ENCODE measurements around the gene ASB15.

ASB15 gene

GRCh38 chr7:123555484-123555883 lies 46.1 kb upstream of the ASB15 start:
- Histone ChIP-seq H3K4me2 (ENCODE audit: low read length) (no peak overlapping the region), H3K79me2 (ENCODE audit: control insufficient read depth, insufficient read depth, low read length, poor library complexity) (peaks cover 3% of the 10 kb centered on the region), H3K9me3 (ENCODE audit: insufficient read depth, low read depth, low read length) (peaks cover 2% of the 10 kb centered on the region), H3K4ac (ENCODE audit: low read depth, low read length) (no peak overlapping the region), H3K4me3 (ENCODE audit: low read depth, low read length) (no peak overlapping the region), H3K23ac (ENCODE audit: low read length) (no peak overlapping the region), H4K91ac (ENCODE audit: low read depth, low read length) (no peak overlapping the region), H2BK5ac (ENCODE audit: low read depth, low read length, poor library complexity) (no peak overlapping the region), H4K8ac (ENCODE audit: low read depth, low read length) (no peak overlapping the region), H3K36me3 (ENCODE audit: control insufficient read depth in 1 of 2, insufficient read depth in 2 of 2, low read length in 2 of 2) (peaks cover 4 to 9% of the 10 kb centered on the region in 2 experiments), H3K18ac (ENCODE audit: low read length) (no peak overlapping the region), H4K12ac (ENCODE audit: low read depth, low read length) (no peak overlapping the region), H3K79me1 (ENCODE audit: low read length) (peaks cover 5% of the 10 kb centered on the region), H2AFZ (ENCODE audit: insufficient read depth, low read length, poor library complexity) (no peak overlapping the region), H3K27ac (ENCODE audit: low read depth, low read length) (no peak overlapping the region), H2AK5ac (ENCODE audit: low read length) (no peak overlapping the region), H2BK120ac (ENCODE audit: insufficient read depth, low read length, poor library complexity) (no peak overlapping the region), H3K27me3 (ENCODE audit: insufficient read depth, low read length) (no peaks in the 10 kb centered on the region), H2BK12ac (ENCODE audit: low read length) (no peak overlapping the region), H3K14ac (ENCODE audit: low read length) (no peak overlapping the region), H3K4me1 (ENCODE audit: control insufficient read depth in 1 of 2, insufficient read depth in 2 of 2, low read length in 2 of 2) (no peaks in the 10 kb centered on the region), H3K9ac (ENCODE audit: low read length) (no peak overlapping the region)
- DNase-seq = no peak

- no peak overlapping the region for H3K18ac ChIP-seq (ENCODE audit: low read length)
- peak overlapping the region; percentile 8 for H3K27ac ChIP-seq (ENCODE audit: low read depth, low read length)
- no peak overlapping the region for H2BK5ac ChIP-seq (ENCODE audit: low read depth, low read length, poor library complexity)
- no peaks in the 10 kb centered on the region for H3K4me1 ChIP-seq (ENCODE audit: control insufficient read depth in 1 of 2, insufficient read depth in 2 of 2, low read length in 2 of 2)
- no peak overlapping the region for H2BK120ac ChIP-seq (ENCODE audit: insufficient read depth, low read length, poor library complexity)
- WGBS (ENCODE audit: extremely low coverage, insufficient coverage, insufficient read length) = no CpG with 5 or more reads among the region's 12 CpGs
- H3K36me3 ChIP-seq (ENCODE audit: control insufficient read depth in 1 of 2, insufficient read depth in 2 of 2, low read length in 2 of 2) = peaks cover 1 to 9% of the 10 kb centered on the region in 2 experiments
- H3K23ac ChIP-seq (ENCODE audit: low read length) = no peak overlapping the region
- H3K79me2 ChIP-seq (ENCODE audit: control insufficient read depth, insufficient read depth, low read length, poor library complexity) = peaks cover 3% of the 10 kb centered on the region
- no peaks in the 10 kb centered on the region for H3K27me3 ChIP-seq (ENCODE audit: insufficient read depth, low read length)
- H4K12ac ChIP-seq (ENCODE audit: low read depth, low read length) = no peak overlapping the region
- H4K91ac ChIP-seq (ENCODE audit: low read depth, low read length) = no peak overlapping the region
- H3K9ac ChIP-seq (ENCODE audit: low read length) = peak overlapping the region; percentile 95
- H3K14ac ChIP-seq (ENCODE audit: low read length) = no peak overlapping the region
- no peak overlapping the region for H3K4ac ChIP-seq (ENCODE audit: low read depth, low read length)
- no peak overlapping the region for H2AFZ ChIP-seq (ENCODE audit: insufficient read depth, low read length, poor library complexity)
- no peak overlapping the region for H2AK5ac ChIP-seq (ENCODE audit: low read length)
- DNase-seq = peak in 1 of 2 donors; percentile 3
- H4K8ac ChIP-seq (ENCODE audit: low read depth, low read length) = no peak overlapping the region
- H3K79me1 ChIP-seq (ENCODE audit: low read length) = peaks cover 5% of the 10 kb centered on the region
- peak overlapping the region; percentile 74 for H3K4me2 ChIP-seq (ENCODE audit: low read length)
- peak overlapping the region; percentile 97 for H3K4me3 ChIP-seq (ENCODE audit: low read depth, low read length)
- peaks cover 2% of the 10 kb centered on the region for H3K9me3 ChIP-seq (ENCODE audit: insufficient read depth, low read depth, low read length)
- H2BK12ac ChIP-seq (ENCODE audit: low read length) = no peak overlapping the region
Observed at GRCh38 chr7:123557016-123557397, 44.6 kb upstream of the ASB15 start.

DNA sequence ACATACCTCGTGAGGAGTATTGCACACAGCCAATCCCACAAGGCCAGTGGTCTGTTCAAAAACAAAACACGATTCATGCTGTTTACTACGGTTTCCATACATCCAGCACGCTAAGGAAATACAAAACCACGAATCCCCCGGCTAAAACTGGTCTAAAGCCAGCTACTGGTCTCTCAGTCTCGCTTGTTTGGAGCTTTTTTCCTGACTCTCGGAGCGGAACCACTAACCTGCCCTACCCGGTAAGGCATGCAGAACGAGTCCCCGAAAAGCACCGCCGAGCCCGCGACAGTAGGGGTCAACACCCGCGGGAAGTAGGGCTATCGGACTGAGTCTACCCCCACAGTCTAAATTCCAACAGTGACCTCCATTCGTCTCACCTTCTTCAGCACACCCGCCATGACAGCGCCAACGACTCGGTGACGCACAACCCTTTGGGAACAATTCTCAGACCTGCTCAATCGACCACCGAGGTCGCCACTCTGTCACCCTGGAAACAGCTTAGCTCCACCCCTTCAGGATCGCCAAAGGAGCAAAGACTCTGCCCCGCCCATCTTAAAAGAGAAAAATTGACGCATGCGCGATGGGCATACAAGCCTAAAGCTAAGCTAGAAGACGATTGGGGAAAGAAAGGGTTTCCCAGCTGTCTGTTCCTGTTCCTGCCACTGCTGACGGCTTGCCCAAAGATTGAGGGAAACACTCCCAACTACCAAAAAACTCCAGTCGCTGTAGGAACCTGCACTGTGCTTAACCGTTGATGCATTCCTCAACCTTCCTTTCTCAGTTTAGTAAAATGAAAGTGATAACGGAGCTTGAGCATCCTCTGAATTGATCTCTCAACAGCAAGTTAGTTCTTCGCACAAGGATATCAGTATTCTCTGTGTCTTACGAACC lies 44.0 kb upstream of the ASB15 start, which contains the start of gene NDUFA5:
TSS of gene NDUFA5 (minus strand) at position 421 of the 891 bp plus-strand sequence. CDS start at position 398, 23 bp downstream.
- Histone ChIP-seq H4K91ac (ENCODE audit: low read depth, low read length) (peak within 1 kb of the TSS; percentile 69), H3K4me3 (ENCODE audit: low read depth, low read length) (peak within 1 kb of the TSS; percentile 97), H4K8ac (ENCODE audit: low read depth, low read length) (peak within 1 kb of the TSS; percentile 88), H3K79me2 (ENCODE audit: control insufficient read depth, insufficient read depth, low read length, poor library complexity) (peaks cover 3% of the 10 kb centered on the region), H3K4me2 (ENCODE audit: low read length) (peak within 1 kb of the TSS; percentile 76), H2BK120ac (ENCODE audit: insufficient read depth, low read length, poor library complexity) (peak within 1 kb of the TSS; percentile 46), H3K18ac (ENCODE audit: low read length) (peak within 1 kb of the TSS; percentile 84), H3K9ac (ENCODE audit: low read length) (peak within 1 kb of the TSS; percentile 95), H3K79me1 (ENCODE audit: low read length) (peaks cover 5% of the 10 kb centered on the region), H3K14ac (ENCODE audit: low read length) (peak within 1 kb of the TSS; percentile 91), H3K23ac (ENCODE audit: low read length) (no peak within 1 kb of the TSS), H3K36me3 (ENCODE audit: control insufficient read depth in 1 of 2, insufficient read depth in 2 of 2, low read length in 2 of 2) (peaks cover 1 to 8% of the 10 kb centered on the region in 2 experiments), H2BK5ac (ENCODE audit: low read depth, low read length, poor library complexity) (no peak within 1 kb of the TSS), H4K12ac (ENCODE audit: low read depth, low read length) (peak within 1 kb of the TSS; percentile 28), H3K27me3 (ENCODE audit: insufficient read depth, low read length) (no peaks in the 10 kb centered on the region), H3K4me1 (ENCODE audit: control insufficient read depth in 1 of 2, insufficient read depth in 2 of 2, low read length in 2 of 2) (no peaks in the 10 kb centered on the region), H2BK12ac (ENCODE audit: low read length) (peak within 1 kb of the TSS; percentile 14), H2AFZ (ENCODE audit: insufficient read depth, low read length, poor library complexity) (peak within 1 kb of the TSS; percentile 87), H3K27ac (ENCODE audit: low read depth, low read length) (peak within 1 kb of the TSS; percentile 8), H3K4ac (ENCODE audit: low read depth, low read length) (peak within 1 kb of the TSS; percentile 68), H3K9me3 (ENCODE audit: insufficient read depth, low read depth, low read length) (peaks cover 2% of the 10 kb centered on the region), H2AK5ac (ENCODE audit: low read length) (no peak within 1 kb of the TSS)
- DNase-seq = peak; percentile 99 to 100
- WGBS (ENCODE audit: extremely low coverage, insufficient coverage, insufficient read length) = no CpG with 5 or more reads among the region's 40 CpGs

DNA sequence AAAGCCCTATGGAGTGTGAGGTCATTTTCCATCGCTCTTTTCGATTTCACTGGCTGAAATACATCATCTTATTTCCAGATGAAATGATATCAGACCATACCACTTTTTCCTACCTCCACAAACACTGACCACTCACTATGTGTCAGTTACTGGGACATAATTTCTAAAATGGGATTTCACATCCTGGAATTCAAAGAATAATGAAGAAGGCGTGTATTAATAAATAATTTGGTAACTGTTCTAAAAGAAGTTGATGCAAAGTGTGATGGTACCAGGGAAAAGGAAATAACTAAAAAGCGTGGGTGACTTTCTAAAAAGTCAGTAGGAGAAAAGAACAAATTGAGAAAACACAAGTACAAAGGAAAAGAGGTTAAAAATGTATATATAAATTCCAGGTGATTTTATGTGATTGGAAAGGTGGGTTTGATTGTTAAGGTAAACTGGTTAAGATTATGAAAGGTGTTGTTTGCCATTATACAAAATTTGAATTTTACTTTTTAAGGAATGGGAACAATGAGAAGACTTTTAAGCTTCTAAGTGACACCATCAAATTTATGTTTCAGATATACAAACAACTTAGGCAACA lies 43.2 kb upstream of the ASB15 start:
- peaks cover 2% of the 10 kb centered on the region for H3K9me3 ChIP-seq (ENCODE audit: insufficient read depth, low read depth, low read length)
- H2BK5ac ChIP-seq (ENCODE audit: low read depth, low read length, poor library complexity) = no peak overlapping the region
- peaks cover 0 to 2% of the 10 kb centered on the region in 2 experiments for H3K36me3 ChIP-seq (ENCODE audit: control insufficient read depth in 1 of 2, insufficient read depth in 2 of 2, low read length in 2 of 2)
- no peak overlapping the region for H2AK5ac ChIP-seq (ENCODE audit: low read length)
- peaks cover 3% of the 10 kb centered on the region for H3K79me2 ChIP-seq (ENCODE audit: control insufficient read depth, insufficient read depth, low read length, poor library complexity)
- H4K91ac ChIP-seq (ENCODE audit: low read depth, low read length) = no peak overlapping the region
- H3K4me3 ChIP-seq (ENCODE audit: low read depth, low read length) = no peak overlapping the region
- H3K18ac ChIP-seq (ENCODE audit: low read length) = no peak overlapping the region
- no peak overlapping the region for H3K9ac ChIP-seq (ENCODE audit: low read length)
- WGBS (ENCODE audit: extremely low coverage, insufficient coverage, insufficient read length) = 100% methylated on average over 1 of the region's 4 CpGs
- H4K8ac ChIP-seq (ENCODE audit: low read depth, low read length) = no peak overlapping the region
- H3K23ac ChIP-seq (ENCODE audit: low read length) = no peak overlapping the region
- no peak overlapping the region for H3K27ac ChIP-seq (ENCODE audit: low read depth, low read length)
- no peak overlapping the region for H3K4ac ChIP-seq (ENCODE audit: low read depth, low read length)
- no peaks in the 10 kb centered on the region for H3K4me1 ChIP-seq (ENCODE audit: control insufficient read depth in 1 of 2, insufficient read depth in 2 of 2, low read length in 2 of 2)
- peak overlapping the region; percentile 76 for H3K4me2 ChIP-seq (ENCODE audit: low read length)
- peak overlapping the region; percentile 28 for H4K12ac ChIP-seq (ENCODE audit: low read depth, low read length)
- H2BK12ac ChIP-seq (ENCODE audit: low read length) = no peak overlapping the region
- H3K79me1 ChIP-seq (ENCODE audit: low read length) = peaks cover 5% of the 10 kb centered on the region
- H2AFZ ChIP-seq (ENCODE audit: insufficient read depth, low read length, poor library complexity) = peak overlapping the region; percentile 33
- H3K14ac ChIP-seq (ENCODE audit: low read length) = no peak overlapping the region
- no peak for DNase-seq
- H3K27me3 ChIP-seq (ENCODE audit: insufficient read depth, low read length) = no peaks in the 10 kb centered on the region
- no peak overlapping the region for H2BK120ac ChIP-seq (ENCODE audit: insufficient read depth, low read length, poor library complexity)

Data from trophoblast cell (in vitro differentiated cells and primary cell).